ENCODE results near the gene ROBO1. TPM values are rescaled to one million over a fixed set of nuclear protein-coding genes. Genes with fewer than 3 reads are reported as not detected.

ROBO1 gene
- total and polyA plus RNA-seq, 2 of the 13 experiments (the other 11 are each of a cell fraction or from before 2014, with no cell fraction given): 52.2 to 71.0 TPM

GRCh38 chr3:78855190-78855589 lies 912.6 kb downstream of the ROBO1 start:
- Histone ChIP-seq H3K27me3 (ENCODE audit: control insufficient read depth in 1 of 2, insufficient read depth in 2 of 2, low read length in 2 of 2) (no peaks in the 10 kb centered on the region), H4K20me1 (ENCODE audit: insufficient read depth, low read length) (no peaks in the 10 kb centered on the region), H3K4me2 (ENCODE audit: low read depth, low read length) (no peak overlapping the region), H3K36me3 (replicated peaks in 1 of 2; ENCODE audit: control insufficient read depth in 1 of 2, insufficient read depth in 2 of 2, low read length in 2 of 2) (no peaks in the 10 kb centered on the region; a peak in 1 of 5 replicates), H3K4me3 (replicated peaks in 1 of 3; ENCODE audit: insufficient read depth in 1 of 3, low read depth in 2 of 3, low read length in 3 of 3) (no peak overlapping the region), H3K79me2 (ENCODE audit: insufficient read depth, low read length) (peaks cover 41% of the 10 kb centered on the region), H3K4me1 (ENCODE audit: insufficient read depth, low read length) (peaks cover 45% of the 10 kb centered on the region), H2AFZ (ENCODE audit: low read length) (no peak overlapping the region), H3K9me3 (ENCODE audit: low read length) (no peaks in the 10 kb centered on the region), H3K9ac (ENCODE audit: insufficient read depth, low read depth, low read length) (no peak overlapping the region), H3K27ac (ENCODE audit: extremely low read length, insufficient read depth, low read length) (no peak overlapping the region)
- ChIA-PET POLR2A (no interaction called here), CTCF (ENCODE audit: low intra/inter-chr PET ratio, low total read pairs) (no interaction called here)
- intact Hi-C loops (cut with micrococcal nuclease; ENCODE audit: unreplicated experiment): no loop called here
- in situ Hi-C loops (cut with HindIII; ENCODE audit: extremely low pct_ligation_motif_present, low pct_unique_long_range_greater_than_20kb): no loop called here
- FAIRE-seq (no peak), DNase-seq (ENCODE audit: low spot score) (no peak), ATAC-seq (no peak)
- 97% methylated on average over 5 of the region's 5 CpGs for WGBS (ENCODE audit: low lambda C conversion rate)
- BruUV-seq (replicated peaks): no TSS peak
- TF ChIP-seq KAT2B (IDR thresholded peaks at IDR 0.05; ENCODE audit: borderline replicate concordance, low read depth, low read length) (no peak), ZNF318 (CRISPR knock-in tag; IDR thresholded peaks at IDR 0.05) (no peak), NCOA1 (CRISPR knock-in tag; IDR thresholded peaks at IDR 0.05) (no peak), MXD4 (CRISPR knock-in tag; IDR thresholded peaks at IDR 0.05) (no peak), ZNF331 (CRISPR knock-in tag; IDR thresholded peaks at IDR 0.05) (no peak), ZFP90 (CRISPR knock-in tag; IDR thresholded peaks at IDR 0.05; ENCODE audit: borderline replicate concordance) (no peak), BORCS8-MEF2B (CRISPR knock-in tag; IDR thresholded peaks at IDR 0.05) (no peak), ZNF205 (CRISPR knock-in tag; IDR thresholded peaks at IDR 0.05) (no peak), PLSCR1 (CRISPR knock-in tag; IDR thresholded peaks at IDR 0.05; ENCODE audit: borderline replicate concordance) (no peak), PBX2 (CRISPR knock-in tag; IDR thresholded peaks at IDR 0.05) (no peak), ZNF619 (CRISPR knock-in tag; IDR thresholded peaks at IDR 0.05) (no peak), ZNF605 (CRISPR knock-in tag; IDR thresholded peaks at IDR 0.05) (no peak), SIN3A (IDR thresholded peaks at IDR 0.05; ENCODE audit: borderline replicate concordance, low read depth, low read length) (no peak), CCAR2 (optimal IDR thresholded peaks at IDR 0.05; ENCODE audit: low read depth, low read length) (no peak), MLLT10 (CRISPR knock-in tag; IDR thresholded peaks at IDR 0.05) (no peak), ZNF556 (CRISPR knock-in tag; IDR thresholded peaks at IDR 0.05; ENCODE audit: borderline replicate concordance) (no peak)
- TF ChIP-seq, protein P1, sequence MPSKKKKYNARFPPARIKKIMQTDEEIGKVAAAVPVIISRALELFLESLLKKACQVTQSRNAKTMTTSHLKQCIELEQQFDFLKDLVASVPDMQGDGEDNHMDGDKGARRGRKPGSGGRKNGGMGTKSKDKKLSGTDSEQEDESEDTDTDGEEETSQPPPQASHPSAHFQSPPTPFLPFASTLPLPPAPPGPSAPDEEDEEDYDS (CRISPR knock-in tag; IDR thresholded peaks at IDR 0.05): no peak
